ENCODE data around the gene PIR.

DNA sequence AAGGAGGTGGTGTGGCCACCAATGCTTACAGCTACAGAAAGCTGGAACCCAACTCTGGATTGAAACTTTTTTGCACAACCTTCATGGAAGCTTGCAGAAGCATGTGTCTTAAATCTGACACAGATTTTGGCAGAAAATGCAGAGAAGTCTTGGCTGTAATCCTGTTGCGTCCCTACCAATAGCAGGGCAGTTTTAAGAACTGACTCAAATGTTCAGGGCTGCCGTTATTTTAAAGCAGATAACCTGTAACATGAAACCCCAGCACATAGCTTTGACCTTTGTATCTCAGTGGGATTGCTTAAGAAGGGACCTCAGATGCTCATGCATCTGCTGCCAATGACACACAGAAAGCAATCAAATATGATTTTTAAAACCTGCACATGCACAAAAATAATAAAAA lies 108.8 kb downstream of the PIR start, which contains the start of gene VEGFD:
- TF ChIP-seq POLR2AphosphoS5 (IDR thresholded peaks at IDR 0.05), result no peak
- TF ChIP-seq CTCF (IDR thresholded peaks at IDR 0.05), result no peak
- no peak for TF ChIP-seq POLR2A (IDR thresholded peaks at IDR 0.05)
